Ovary (tissue), 3 donors: ENCODE results near the gene FBXO17.

ENCODE experiments used
- CTCF ChIP-seq, 3 donors: fragments of 450-650 bp in 2 of 3; fragments of 200-600 bp in 1 of 3; IDR thresholded peaks; one replicate each; pipeline versions ENCODE4 v1.5.1 to v1.8.0; 2016 to 2022; ENCODE audit warnings: antibody characterized with exemption in 3 of 3, mild to moderate bottlenecking in 1 of 3
- EP300 ChIP-seq: sonication (generic); formaldehyde crosslinking; IDR thresholded peaks from one replicate; pipeline ENCODE4 v1.6.1; 2017; ENCODE audit warnings: antibody characterized with exemption
- POLR2A ChIP-seq: fragments of 450-650 bp; IDR thresholded peaks from one replicate; pipeline ENCODE4 v1.6.1; 2017; ENCODE audit warnings: antibody characterized with exemption, mild to moderate bottlenecking, moderate library complexity
- donor health status: DM: no; HTN: no; CAD: no.

GRCh38 chr19:39003796-39004195, 28.3 kb upstream of the FBXO17 start:
- no peak for TF ChIP-seq EP300
- no peak for TF ChIP-seq POLR2A
- TF ChIP-seq CTCF (IDR thresholded peaks at IDR 0.05) = no peak
